ENCODE measurements around the gene KLF7. TPM values are rescaled to one million over a fixed set of nuclear protein-coding genes. Genes with fewer than 3 reads are reported as not detected.

Gene KLF7
- total and polyA plus RNA-seq, 4 experiments from 2014 or later = 14.1 to 47.1 (median 31.4) TPM

DNA sequence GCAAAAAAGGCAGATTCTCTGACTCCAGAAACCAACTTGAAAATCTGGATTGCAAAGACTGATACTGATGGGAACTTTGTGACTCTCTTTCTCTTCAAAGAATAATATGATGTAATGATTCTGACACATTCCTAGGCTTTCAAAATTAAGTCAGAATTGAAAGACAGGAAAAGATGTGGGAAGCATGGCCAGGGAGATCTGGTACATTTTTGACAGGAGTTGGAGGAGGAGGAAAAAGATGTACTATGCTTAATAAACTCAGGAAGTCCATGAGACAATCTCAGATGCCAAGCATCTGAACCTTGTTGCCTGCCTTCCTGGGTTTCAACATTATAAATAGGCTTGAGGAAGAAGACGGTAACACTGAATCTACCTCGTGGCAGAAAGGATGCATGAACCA lies 34.2 kb downstream of the KLF7 start:
- Histone ChIP-seq H3K4me1 (ENCODE audit: insufficient read depth, low read length) (peaks cover 29% of the 10 kb centered on the region), H3K9me3 (ENCODE audit: control insufficient read depth in 1 of 2, low read length in 2 of 2) (no peaks in the 10 kb centered on the region), H3K36me3 (ENCODE audit: insufficient read depth, low read length) (no peaks in the 10 kb centered on the region), H3K27ac (ENCODE audit: low read depth, low read length) (no peak overlapping the region), H3K27me3 (ENCODE audit: insufficient read depth, low read length) (no peaks in the 10 kb centered on the region), H3K4me3 (ENCODE audit: low read length in 2 of 2) (no peak overlapping the region)
- Mint-ChIP-seq H3K36me3 (peaks cover 13 to 16% of the 10 kb centered on the region in 2 donors), H3K27me3 (no peaks in the 10 kb centered on the region), H3K27ac (peak overlapping the region in 3 of 7 donors; percentile 7 to 46 (median 15)), H3K9me3 (peaks cover 0 to 2% (median 0%) of the 10 kb centered on the region in 8 donors), H3K4me3 (no peak overlapping the region), H3K4me1 (peaks cover 40 to 61% (median 56%) of the 10 kb centered on the region in 4 donors)
- CTCF ChIA-PET (ENCODE audit: partially characterized antibody) = interaction anchor here (0.6 to 1.7 kb wide), 3 partner anchors 11 to 67 kb away, joined by 4 to 5 read pairs (median 4); no protein-coding TSS in a partner anchor
- POLR2A ChIA-PET (ENCODE audit: partially characterized antibody) = interaction anchor here (4.3 kb wide), 1 partner anchor 12 kb away, joined by 20 read pairs; no protein-coding TSS in a partner anchor
- no peak for DNase-seq
- intact Hi-C loops (cut with micrococcal nuclease) = loop anchor here (5.0 kb wide), 1 partner anchor 36 kb away; the partner anchor contains the start of gene KLF7

DNA sequence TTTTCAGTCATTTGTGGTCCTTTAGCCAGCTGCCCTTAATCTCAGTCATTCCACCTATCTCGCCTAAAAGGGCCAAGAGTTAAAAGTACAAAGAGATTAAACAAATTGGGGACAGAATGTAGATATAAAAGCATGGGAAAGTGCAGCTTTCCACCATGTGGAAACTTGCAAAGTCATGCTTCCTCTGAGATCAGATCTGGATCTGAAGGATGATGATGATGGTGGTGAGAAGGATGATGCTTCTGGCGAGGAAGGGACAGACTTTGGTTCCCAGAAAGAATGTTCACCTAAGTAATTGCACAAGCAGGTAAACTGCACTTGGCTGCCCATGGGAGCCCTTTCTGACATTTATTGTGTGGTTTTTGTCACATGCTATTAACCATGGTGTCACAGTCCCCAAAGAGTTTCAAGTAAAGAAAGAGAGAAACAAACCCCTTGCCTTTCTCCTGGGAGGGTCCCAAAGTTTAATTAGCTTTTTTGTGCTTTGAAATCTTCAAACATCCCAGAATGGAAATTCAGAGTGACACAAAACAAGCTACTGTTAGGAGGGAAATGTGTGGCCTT lies 34.7 kb downstream of the KLF7 start:
- intact Hi-C loops (cut with micrococcal nuclease) = loop anchor here (5.0 kb wide), 1 partner anchor 36 kb away; the partner anchor contains the start of gene KLF7
- Mint-ChIP-seq H3K36me3 (peaks cover 13% of the 10 kb centered on the region in 2 donors), H3K9me3 (peaks cover 0 to 2% (median 0%) of the 10 kb centered on the region in 8 donors), H3K27ac (peak overlapping the region in 3 of 7 donors; percentile 7 to 46 (median 13)), H3K27me3 (no peaks in the 10 kb centered on the region), H3K4me3 (no peak overlapping the region), H3K4me1 (peaks cover 38 to 60% (median 54%) of the 10 kb centered on the region in 4 donors)
- H3K9me3 ChIP-seq (ENCODE audit: control insufficient read depth in 1 of 2, low read length in 2 of 2) = no peaks in the 10 kb centered on the region
- H3K27ac ChIP-seq (ENCODE audit: low read depth, low read length) = no peak overlapping the region
- H3K4me1 ChIP-seq (ENCODE audit: insufficient read depth, low read length) = peaks cover 27% of the 10 kb centered on the region
- H3K4me3 ChIP-seq (ENCODE audit: low read length in 2 of 2) = no peak overlapping the region
- no peaks in the 10 kb centered on the region for H3K36me3 ChIP-seq (ENCODE audit: insufficient read depth, low read length)
- CTCF ChIA-PET (ENCODE audit: partially characterized antibody) = interaction anchor here (0.6 to 1.7 kb wide), 3 partner anchors 11 to 66 kb away, joined by 4 to 5 read pairs (median 4); no protein-coding TSS in a partner anchor
- POLR2A ChIA-PET (ENCODE audit: partially characterized antibody) = interaction anchor here (2.5 to 4.3 kb wide), 2 partner anchors 13 to 34 kb away, joined by 9 to 20 read pairs; partner anchors contain the start of gene KLF7
- no peaks in the 10 kb centered on the region for H3K27me3 ChIP-seq (ENCODE audit: insufficient read depth, low read length)
- DNase-seq = no peak

DNA sequence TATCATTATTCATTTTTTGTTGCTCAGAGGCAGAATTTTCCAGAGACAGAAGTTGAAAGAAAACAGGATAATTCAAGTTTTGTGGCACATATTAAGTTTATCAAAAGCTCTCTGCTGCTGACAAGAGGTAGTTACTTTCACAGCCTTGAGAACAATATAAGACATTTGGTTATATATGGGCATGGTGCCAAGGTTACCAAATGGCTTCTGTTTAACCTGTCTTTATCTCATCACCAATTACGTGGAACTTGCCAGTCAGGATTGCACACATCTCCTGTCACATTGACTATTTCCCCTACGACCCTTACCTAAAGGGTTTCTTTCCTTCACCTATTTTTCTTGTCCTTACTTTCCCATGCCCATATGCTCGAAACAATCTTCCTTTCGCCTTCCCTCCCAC lies 35.9 kb downstream of the KLF7 start:
- no peak overlapping the region for H3K4me3 Mint-ChIP-seq
- peaks cover 14% of the 10 kb centered on the region for H3K4me1 ChIP-seq (ENCODE audit: insufficient read depth, low read length)
- H3K27me3 ChIP-seq (ENCODE audit: insufficient read depth, low read length) = no peaks in the 10 kb centered on the region
- H3K27me3 Mint-ChIP-seq = no peaks in the 10 kb centered on the region
- peak overlapping the region in 1 of 7 donors; percentile 0 for H3K27ac Mint-ChIP-seq
- H3K36me3 Mint-ChIP-seq = peaks cover 5 to 13% of the 10 kb centered on the region in 2 donors
- ChIA-PET CTCF (ENCODE audit: partially characterized antibody) (interaction anchor here (1.0 kb wide), 1 partner anchor 13 kb away, joined by 4 read pairs; no protein-coding TSS in a partner anchor), POLR2A (ENCODE audit: partially characterized antibody) (interaction anchor here (2.5 kb wide), 1 partner anchor 35 kb away, joined by 9 read pairs; the partner anchor contains the start of gene KLF7)
- no peak overlapping the region for H3K27ac ChIP-seq (ENCODE audit: low read depth, low read length)
- intact Hi-C loops (cut with micrococcal nuclease) = loop anchor here (5.0 kb wide), 1 partner anchor 37 kb away; the partner anchor contains the start of gene KLF7
- peaks cover 0 to 2% (median 0%) of the 10 kb centered on the region in 8 donors for H3K9me3 Mint-ChIP-seq
- H3K4me3 ChIP-seq (ENCODE audit: low read length in 2 of 2) = no peak overlapping the region
- H3K4me1 Mint-ChIP-seq = peaks cover 29 to 56% (median 45%) of the 10 kb centered on the region in 4 donors
- no peak for DNase-seq
- H3K9me3 ChIP-seq (ENCODE audit: control insufficient read depth in 1 of 2, low read length in 2 of 2) = no peaks in the 10 kb centered on the region
- H3K36me3 ChIP-seq (ENCODE audit: insufficient read depth, low read length) = no peaks in the 10 kb centered on the region

DNA sequence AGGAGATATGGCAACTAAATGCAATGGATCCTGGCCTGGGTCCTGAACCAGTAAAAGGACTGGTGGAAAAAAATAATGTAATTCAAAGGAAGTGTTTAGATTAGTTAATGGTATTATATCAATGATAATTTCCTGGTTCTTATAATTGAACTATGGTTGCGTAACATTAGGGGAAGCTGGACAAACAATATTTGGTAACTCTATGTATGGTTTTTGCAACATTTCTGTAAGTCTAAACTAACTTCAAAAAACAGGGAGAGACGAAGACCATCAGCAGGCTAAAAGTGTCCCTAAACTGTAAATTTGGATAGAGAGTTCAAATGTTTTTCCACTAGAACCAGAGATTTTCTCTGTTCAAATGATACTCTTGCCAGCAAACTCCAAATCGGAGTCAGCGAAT lies 36.9 kb downstream of the KLF7 start:
- no peak overlapping the region for H3K4me3 Mint-ChIP-seq
- peaks cover 11 to 22% of the 10 kb centered on the region in 2 donors for H3K36me3 Mint-ChIP-seq
- Histone ChIP-seq H3K9me3 (ENCODE audit: control insufficient read depth in 1 of 2, low read length in 2 of 2) (no peaks in the 10 kb centered on the region), H3K4me1 (ENCODE audit: insufficient read depth, low read length) (peaks cover 6% of the 10 kb centered on the region), H3K27ac (ENCODE audit: low read depth, low read length) (no peak overlapping the region), H3K4me3 (ENCODE audit: low read length in 2 of 2) (no peak overlapping the region), H3K36me3 (ENCODE audit: insufficient read depth, low read length) (no peaks in the 10 kb centered on the region), H3K27me3 (ENCODE audit: insufficient read depth, low read length) (no peaks in the 10 kb centered on the region)
- intact Hi-C loops (cut with micrococcal nuclease) = no loop called here
- no peak overlapping the region for H3K27ac Mint-ChIP-seq
- peaks cover 26 to 56% (median 39%) of the 10 kb centered on the region in 4 donors for H3K4me1 Mint-ChIP-seq
- H3K9me3 Mint-ChIP-seq = peaks cover 0 to 2% (median 0%) of the 10 kb centered on the region in 8 donors
- ChIA-PET CTCF (ENCODE audit: partially characterized antibody) (interaction anchor here (0.5 to 1.0 kb wide), 2 partner anchors 14 to 603 kb away, joined by 3 to 4 read pairs; no protein-coding TSS in a partner anchor), POLR2A (ENCODE audit: partially characterized antibody) (interaction anchor here (2.5 kb wide), 1 partner anchor 36 kb away, joined by 9 read pairs; the partner anchor contains the start of gene KLF7)
- no peak for DNase-seq
- H3K27me3 Mint-ChIP-seq = no peaks in the 10 kb centered on the region

DNA sequence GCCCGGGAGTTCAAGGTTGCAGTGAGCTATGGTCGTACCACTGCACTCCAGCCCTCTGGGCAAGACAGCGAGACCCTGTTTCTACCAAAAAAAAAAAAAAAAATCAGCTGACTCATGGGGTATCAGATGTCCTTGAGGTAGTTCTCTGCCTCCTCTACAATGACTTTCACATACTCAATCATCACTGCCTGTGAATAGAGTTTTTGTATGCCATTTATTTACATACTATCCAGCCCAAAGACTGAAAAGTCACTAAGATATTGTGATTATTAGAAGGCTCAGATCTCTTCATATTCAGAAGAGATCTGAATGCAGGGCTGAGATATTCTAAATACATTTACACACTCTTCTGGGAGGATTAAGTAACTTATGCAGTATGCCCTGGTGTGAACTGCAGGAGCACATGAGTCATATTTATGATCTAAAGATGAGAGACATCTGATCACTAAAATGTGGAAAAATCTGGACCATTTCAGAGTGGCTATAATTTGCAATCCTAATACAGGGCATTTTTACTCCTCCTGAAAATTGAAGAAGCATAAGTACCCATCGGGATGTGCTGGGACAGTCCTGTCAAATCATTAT lies 38.9 kb downstream of the KLF7 start:
- Histone ChIP-seq H3K27ac (ENCODE audit: low read depth, low read length) (no peak overlapping the region), H3K9me3 (ENCODE audit: control insufficient read depth in 1 of 2, low read length in 2 of 2) (no peaks in the 10 kb centered on the region), H3K4me3 (ENCODE audit: low read length in 2 of 2) (no peak overlapping the region), H3K27me3 (ENCODE audit: insufficient read depth, low read length) (no peaks in the 10 kb centered on the region), H3K36me3 (ENCODE audit: insufficient read depth, low read length) (no peaks in the 10 kb centered on the region), H3K4me1 (ENCODE audit: insufficient read depth, low read length) (peaks cover 2% of the 10 kb centered on the region)
- intact Hi-C loops (cut with micrococcal nuclease) = no loop called here
- Mint-ChIP-seq H3K9me3 (peaks cover 0 to 2% (median 0%) of the 10 kb centered on the region in 8 donors), H3K4me3 (no peak overlapping the region), H3K4me1 (peaks cover 25 to 54% (median 34%) of the 10 kb centered on the region in 4 donors), H3K27me3 (no peaks in the 10 kb centered on the region), H3K36me3 (peaks cover 25 to 36% of the 10 kb centered on the region in 2 donors), H3K27ac (peak overlapping the region in 1 of 7 donors; percentile 19)
- no peak for DNase-seq
- POLR2A ChIA-PET (ENCODE audit: partially characterized antibody) = no interaction called here
- CTCF ChIA-PET (ENCODE audit: partially characterized antibody) = no interaction called here

DNA sequence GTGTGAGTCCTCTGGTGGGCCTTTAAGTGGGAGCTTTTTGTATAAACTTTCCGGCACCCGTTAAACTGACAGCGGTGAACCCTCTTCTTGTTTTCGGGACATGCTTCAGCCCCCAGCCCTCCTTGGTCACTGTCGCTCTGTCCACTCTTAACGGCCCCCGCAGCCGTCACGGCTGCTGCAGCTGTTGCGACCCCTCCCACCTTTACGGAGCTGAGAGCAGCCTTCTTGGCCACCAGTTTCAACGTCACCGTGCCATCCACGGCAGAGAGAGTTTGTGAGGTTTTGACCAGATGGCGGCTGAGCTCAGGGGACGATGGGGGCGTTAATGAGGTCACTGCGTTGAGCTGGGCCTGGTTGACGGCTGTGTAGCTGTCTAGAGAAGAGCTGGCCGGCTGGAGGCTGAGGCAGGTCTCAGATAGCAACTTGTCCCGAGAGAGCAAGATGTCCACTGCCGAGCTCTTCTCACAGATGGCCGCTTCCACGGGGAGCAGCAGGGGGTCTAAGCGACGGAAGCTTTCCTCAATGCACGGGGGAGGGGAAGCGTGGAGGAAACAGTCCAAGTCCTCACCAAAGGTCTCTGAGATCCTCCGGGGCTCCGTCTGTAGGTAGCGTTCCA lies 41.9 kb downstream of the KLF7 start:
- peaks cover 29 to 48% of the 10 kb centered on the region in 2 donors for H3K36me3 Mint-ChIP-seq
- POLR2A ChIA-PET (ENCODE audit: partially characterized antibody) = interaction anchor here (1.0 kb wide), 1 partner anchor 39 kb away, joined by 3 read pairs; no protein-coding TSS in a partner anchor

More for the DNA sequence above, 41.9 kb downstream of the KLF7 start:
- Histone ChIP-seq H3K9me3 (ENCODE audit: control insufficient read depth in 1 of 2, low read length in 2 of 2) (no peaks in the 10 kb centered on the region), H3K4me3 (ENCODE audit: low read length in 2 of 2) (no peak overlapping the region), H3K27ac (ENCODE audit: low read depth, low read length) (no peak overlapping the region), H3K4me1 (ENCODE audit: insufficient read depth, low read length) (no peaks in the 10 kb centered on the region), H3K36me3 (ENCODE audit: insufficient read depth, low read length) (no peaks in the 10 kb centered on the region), H3K27me3 (ENCODE audit: insufficient read depth, low read length) (no peaks in the 10 kb centered on the region)
- H3K9me3 Mint-ChIP-seq = peaks cover 0 to 2% (median 0%) of the 10 kb centered on the region in 8 donors
- DNase-seq = no peak
- H3K4me3 Mint-ChIP-seq = peak overlapping the region in 1 of 8 donors; percentile 4
- intact Hi-C loops (cut with micrococcal nuclease) = no loop called here
- CTCF ChIA-PET (ENCODE audit: partially characterized antibody) = interaction anchor here (1.1 kb wide), 1 partner anchor 18 kb away, joined by 3 read pairs; no protein-coding TSS in a partner anchor
- H3K27ac Mint-ChIP-seq = peak overlapping the region in 1 of 7 donors; percentile 2
- H3K4me1 Mint-ChIP-seq = peaks cover 16 to 48% (median 25%) of the 10 kb centered on the region in 4 donors
- H3K27me3 Mint-ChIP-seq = no peaks in the 10 kb centered on the region

Measured in CD4-positive, alpha-beta memory T cell (primary cell).